Activated CD4-positive, alpha-beta T cell treated with anti-CD3 and anti-CD28 coated beads for 1 hour (primary cell): Measurements from ENCODE around the gene SKAP1.
"Not testable (repeated sequence)": the region's sequence is repeated elsewhere in the genome, so short reads cannot be mapped to it uniquely, and the experiment has no call there.

Experiments used
- DNase-seq: peaks from one replicate; pipeline ENCODE4 v3.0.0-alpha.2; 2020

Gene SKAP1

GRCh38 chr17:48276776-48277175 is 153.2 kb downstream of the SKAP1 start:
- no peak for DNase-seq

DNA sequence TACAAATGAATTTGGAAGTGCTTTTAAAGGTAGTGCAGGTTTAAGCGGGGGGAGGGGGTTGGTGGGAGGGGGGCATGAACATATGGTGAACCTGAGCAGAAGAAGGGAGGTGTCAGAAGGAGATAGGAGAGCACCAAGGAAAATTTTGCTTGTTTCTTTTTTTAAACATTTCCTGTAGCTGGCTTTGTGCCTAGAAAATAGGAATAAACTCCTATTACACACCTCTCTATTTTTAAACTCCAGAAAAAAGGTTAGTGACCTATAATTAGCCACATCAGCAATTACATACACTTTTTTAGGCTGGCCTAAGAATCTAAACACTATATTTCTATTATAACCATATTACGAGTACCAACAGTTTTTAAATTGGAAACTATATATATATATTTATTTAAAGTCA is 159.1 kb downstream of the SKAP1 start:
- no peak for DNase-seq

DNA sequence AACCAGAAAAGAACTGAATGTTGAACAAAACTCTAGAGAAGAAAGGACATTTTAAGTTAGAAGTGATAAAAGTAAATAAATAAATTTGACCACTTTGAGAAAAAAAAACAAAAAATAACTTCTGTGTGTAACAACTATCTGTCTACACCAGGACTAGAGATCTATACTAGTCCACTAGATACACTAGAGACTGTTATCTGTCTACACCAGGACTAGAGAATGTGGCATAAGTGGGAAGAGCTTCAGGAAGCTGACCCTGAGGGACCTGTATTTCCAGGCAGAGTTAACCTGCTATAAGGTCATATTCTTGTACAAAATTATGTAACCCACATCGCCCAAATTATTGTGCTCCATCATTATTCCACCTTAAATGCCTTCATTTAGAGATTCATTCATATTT is 160.8 kb downstream of the SKAP1 start:
- DNase-seq = no peak

DNA sequence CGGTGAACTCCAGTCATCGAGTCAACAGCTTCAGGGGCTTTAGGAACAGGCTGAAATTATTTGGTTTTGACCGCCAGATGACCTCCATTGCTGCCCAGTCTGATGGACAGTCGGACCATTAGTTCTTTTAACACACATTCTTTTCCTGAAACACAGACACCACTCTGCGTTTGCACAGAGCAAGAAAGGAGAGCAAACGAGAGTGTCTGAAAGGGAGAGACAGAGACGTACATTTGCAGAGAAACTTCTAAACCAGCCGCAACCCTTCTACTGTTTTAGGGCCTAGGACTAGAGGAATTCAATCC is 166.3 kb downstream of the SKAP1 start:
- no peak for DNase-seq

GRCh38 chr17:48262982-48263730 is 166.9 kb downstream of the SKAP1 start:
- DNase-seq = no peak

DNA sequence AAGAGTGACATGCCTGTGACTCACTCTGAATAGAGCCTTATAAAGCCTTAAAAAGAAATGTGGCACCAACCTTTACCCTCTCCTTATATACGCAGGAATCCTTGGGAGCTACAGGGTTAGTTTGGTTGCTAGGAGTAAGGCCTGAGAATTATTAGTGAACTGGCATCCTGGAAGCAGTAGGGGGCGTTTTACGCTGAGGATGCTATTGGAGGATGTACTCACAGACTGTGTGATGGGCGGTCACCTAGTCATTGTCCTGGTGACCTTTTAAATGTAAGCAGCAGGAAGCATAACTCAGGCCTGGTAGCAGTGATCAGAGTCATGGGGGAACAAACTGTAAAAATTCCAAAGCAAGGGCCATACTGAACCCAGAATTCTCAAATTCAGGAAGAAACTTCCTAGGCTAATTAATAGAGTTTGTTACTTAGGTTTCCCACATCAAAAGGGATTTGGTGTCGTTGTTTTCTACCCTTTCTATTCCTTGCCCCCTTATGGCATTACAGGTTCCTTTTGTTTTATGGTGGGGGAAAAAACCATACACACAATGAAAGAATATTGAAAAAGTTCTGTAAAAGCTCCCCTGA is 168.6 kb downstream of the SKAP1 start:
- no peak for DNase-seq

GRCh38 chr17:48259694-48260291 is 170.2 kb downstream of the SKAP1 start:
- DNase-seq = no peak

DNA sequence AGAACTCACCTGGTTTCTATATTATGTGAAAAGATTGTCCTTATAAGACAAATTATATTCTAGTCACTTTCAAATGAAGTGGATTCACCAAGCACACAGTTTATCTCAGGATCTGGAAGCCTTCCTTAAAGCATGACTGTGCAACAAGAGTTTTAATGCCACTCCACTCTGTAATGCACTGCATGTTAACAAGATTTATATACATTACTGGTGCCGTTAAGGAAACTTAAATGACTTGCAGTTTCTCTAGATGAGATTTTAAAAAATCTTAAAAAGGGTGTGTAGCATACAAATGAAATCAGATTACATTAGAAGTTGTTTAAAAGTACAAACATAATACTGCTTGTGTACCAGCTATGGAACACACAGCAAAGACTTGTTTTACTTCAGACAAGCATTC is 171.7 kb downstream of the SKAP1 start:
- DNase-seq = no peak

GRCh38 chr17:48255759-48256158 is 174.3 kb downstream of the SKAP1 start:
- DNase-seq = no peak

DNA sequence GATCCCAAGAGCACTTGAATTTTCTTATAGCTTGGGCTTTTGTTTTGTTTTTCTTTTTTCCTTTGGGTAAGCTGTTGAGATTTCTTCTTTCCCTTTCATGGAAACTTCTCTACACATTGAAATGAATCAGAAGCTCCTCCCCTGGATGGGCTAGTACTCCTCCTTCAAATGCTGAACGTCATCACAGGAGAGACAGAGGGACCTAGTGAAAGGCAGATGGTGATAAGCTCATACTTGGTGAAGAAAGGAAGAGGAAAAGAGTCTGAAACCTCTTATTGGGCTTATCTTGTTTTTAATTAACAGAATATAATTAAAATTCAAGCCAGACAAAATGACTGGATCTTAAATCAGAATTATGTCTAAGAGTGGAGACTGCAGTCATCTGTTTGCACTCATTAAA is 175.1 kb downstream of the SKAP1 start:
- DNase-seq = no peak

GRCh38 chr17:48253975-48254374 is 176.0 kb downstream of the SKAP1 start:
- DNase-seq = no peak

- DNase-seq = no peak
These were observed 178.1 kb downstream of the SKAP1 start for GRCh38 chr17:48251950-48252349.

GRCh38 chr17:48250949-48251348 is 179.1 kb downstream of the SKAP1 start:
- no peak for DNase-seq

DNA sequence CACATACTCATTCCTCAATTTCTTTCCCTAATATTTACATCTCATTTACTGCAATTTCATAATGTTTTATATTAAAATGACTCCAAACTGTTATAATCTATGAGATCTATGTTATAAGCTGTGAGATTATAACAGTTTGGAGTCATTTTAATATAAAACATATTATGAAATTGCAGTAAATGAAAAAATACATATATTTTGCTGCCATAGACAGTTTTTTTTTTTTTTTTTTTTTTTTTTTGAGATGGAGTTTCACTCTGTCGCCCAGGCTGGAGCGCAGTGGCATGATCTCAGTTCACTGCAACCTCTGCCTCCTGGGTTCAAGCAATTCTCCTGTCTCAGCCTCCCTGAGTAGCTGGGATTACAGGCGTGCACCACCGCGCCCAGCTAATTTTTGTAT is 180.0 kb downstream of the SKAP1 start:
- DNase-seq = not testable (repeated sequence)

- no peak for DNase-seq
These were observed 182.4 kb downstream of the SKAP1 start for GRCh38 chr17:48247603-48248002.

GRCh38 chr17:48247038-48247437 is 183.0 kb downstream of the SKAP1 start:
- DNase-seq = no peak

- no peak for DNase-seq
These were observed 183.4 kb downstream of the SKAP1 start for GRCh38 chr17:48246612-48247011.

DNA sequence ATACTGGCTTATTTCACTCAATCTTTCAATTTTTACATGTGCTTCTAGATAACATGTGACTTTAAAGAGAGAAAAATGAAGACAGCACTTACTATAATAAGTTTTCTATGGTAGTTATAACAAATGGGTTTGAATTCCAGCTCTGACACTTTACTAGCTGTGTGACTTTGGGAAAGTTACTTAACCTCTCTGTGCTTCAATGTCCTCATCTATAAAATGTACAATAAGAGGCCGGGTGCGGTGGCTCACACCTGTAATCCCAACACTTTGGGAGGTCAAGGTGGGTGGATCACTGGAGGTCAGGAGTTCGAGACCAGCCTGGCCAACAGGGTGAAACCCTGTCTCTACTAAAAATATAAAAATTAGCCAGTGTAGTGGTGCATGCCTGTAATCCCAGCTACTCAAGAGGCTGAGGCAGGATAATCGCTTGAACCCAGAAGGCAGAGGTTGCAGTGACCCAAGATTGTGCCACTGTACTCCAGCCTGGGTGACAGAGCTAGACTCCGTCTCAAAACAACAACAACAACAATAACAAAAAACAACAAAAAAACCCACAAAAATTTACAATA is 184.5 kb downstream of the SKAP1 start:
- not testable (repeated sequence) for DNase-seq

DNA sequence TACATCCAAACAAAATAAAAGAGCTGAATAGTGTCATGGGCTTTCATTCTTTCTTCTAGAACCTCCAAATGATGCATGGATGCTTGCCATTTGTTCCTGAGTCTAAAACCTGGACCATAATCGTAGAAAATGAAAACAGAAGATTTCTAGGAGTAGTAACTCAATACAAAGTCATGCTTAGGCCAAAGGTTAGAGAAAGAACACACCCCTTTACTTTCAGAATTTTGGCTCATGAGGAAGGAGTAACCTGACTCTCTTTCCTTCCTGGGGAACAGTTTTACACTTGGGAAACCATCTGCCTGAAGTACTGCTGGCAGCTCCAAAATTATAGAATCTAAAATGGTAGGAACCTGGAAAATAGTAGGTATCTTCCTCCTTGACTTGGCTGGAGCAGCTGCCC is 185.2 kb downstream of the SKAP1 start:
- DNase-seq = no peak

DNA sequence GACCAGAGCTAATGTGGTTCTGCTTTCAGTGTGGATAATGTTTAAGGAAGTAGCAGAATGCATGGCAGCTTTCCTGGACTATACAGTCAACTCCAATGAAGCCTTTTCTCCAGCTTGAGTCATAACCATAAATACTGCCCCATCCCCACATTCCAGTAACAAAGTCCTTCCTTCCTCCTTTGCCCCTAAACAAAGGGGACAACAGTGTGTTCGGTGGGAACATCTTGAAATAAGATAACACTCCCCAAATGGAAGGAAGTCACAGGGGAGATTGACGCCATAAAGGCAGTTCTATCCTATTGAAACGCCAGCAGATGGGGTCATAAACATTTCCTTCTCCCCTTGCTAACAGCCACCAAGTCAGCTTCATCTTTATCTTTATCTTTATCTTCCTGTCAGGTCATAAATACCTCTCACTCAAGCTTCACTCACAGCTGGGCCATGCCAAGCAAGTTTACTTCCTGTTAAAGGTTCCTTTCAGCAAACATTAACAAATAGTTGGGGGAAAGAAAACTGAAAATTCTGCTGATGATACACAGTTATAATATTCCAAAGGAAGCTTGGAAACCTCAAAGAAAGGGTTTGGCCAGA is 185.8 kb downstream of the SKAP1 start:
- DNase-seq = no peak

- no peak for DNase-seq
These were observed 188.1 kb downstream of the SKAP1 start for GRCh38 chr17:48241770-48242497.

DNA sequence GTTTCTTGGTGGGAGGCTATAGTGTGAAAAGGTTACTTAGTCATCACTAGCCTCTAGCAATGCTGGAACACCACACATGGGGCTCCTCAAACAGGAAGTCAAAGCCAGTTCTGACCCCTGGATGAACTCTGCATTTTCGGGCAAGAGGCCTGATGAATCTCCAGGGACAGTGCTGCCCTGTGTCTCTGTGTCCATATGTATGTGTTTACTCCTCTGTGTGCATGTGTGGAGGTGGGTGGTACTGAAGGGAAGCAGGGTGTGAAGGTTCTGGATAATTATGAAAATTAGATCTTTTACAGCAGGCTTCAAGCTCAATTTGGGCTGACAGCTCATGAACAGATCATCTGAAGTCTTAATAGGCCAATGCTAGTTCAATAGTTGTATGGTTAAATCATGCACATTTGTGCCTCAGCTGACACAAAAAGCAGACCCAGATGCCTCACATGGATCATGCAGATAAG is 188.9 kb downstream of the SKAP1 start:
- no peak for DNase-seq

- DNase-seq = no peak
These were observed 189.4 kb downstream of the SKAP1 start for GRCh38 chr17:48240562-48241130.
